Measurements from ENCODE around the gene RARG.

The RARG gene

DNA sequence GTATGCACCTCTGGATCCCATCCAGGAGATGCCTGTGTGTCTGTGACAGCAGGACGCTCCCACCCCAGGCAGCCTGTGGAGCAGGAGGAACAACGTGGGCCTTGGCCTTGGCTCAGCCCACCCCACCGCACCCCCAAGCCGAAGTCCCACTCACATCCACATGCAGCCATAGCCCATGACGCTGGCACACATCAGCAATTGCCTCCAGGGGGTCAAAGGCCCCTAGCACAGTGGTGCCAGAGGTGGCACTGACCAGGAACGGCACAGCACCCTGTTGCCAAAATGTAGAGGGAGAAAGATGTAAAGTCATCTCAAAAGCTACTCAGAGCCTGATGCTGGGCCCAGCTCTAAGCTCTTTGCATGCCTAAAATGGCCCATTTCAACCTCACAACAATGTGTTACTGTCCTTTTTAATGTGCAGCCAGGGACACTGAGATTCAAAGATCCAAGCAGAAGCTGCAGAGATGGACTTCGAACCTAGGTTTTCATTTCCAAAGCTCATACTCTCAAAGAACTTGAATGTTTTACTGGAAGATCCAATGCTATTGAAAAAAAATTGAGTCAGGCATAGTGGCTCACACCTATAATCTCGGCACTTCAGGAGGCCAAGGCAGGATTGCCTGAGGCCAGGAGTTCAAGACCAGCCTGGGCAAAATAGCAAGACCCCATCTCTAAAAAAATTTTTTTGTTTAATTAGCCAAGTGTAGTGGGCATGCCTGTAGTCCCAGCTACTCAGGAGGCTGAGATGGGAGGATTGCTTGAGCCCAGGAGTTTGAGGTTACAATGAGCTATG is 70.7 kb downstream of the RARG start:
- FAIRE-seq (no peak), DNase-seq (ENCODE audit: insufficient read length, low spot score) (no peak)
- TF ChIP-seq POLR2A (IDR thresholded peaks at IDR 0.05; ENCODE audit: low read depth, low read length) (no peak), POLR2AphosphoS5 (IDR thresholded peaks at IDR 0.05; ENCODE audit: low read depth, low read length) (no peak), TAF1 (IDR thresholded peaks at IDR 0.05; ENCODE audit: low read depth, low read length) (no peak), PAX5 (IDR thresholded peaks at IDR 0.05; ENCODE audit: insufficient read depth, low read length, severe bottlenecking) (no peak), POU2F2 (IDR thresholded peaks at IDR 0.05; ENCODE audit: low read depth, low read length) (no peak), SPI1 (IDR thresholded peaks at IDR 0.05; ENCODE audit: low read depth, low read length) (no peak)

DNA sequence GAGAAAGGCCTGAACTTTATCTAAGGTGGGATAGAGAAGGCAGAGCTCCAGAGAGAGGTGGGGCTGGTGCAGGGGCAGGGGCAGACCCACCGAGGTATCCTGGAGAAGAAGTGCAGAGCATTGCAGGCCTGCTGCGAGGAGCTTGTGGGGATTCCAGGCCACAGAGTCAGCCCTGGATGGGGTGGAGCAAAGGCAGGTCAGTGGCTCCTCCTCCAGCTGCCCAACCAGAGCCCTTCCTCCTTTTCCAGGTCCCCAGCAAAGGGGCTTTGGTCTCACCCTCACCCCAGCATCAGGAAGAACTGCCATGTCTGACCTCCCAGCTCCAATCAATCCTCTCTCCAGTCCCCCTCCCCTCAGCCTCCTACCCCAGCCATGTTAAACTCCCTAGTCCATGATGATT is 71.3 kb downstream of the RARG start:
- TF ChIP-seq SPI1 (IDR thresholded peaks at IDR 0.05; ENCODE audit: low read depth, low read length): no peak
- TF ChIP-seq PAX5 (IDR thresholded peaks at IDR 0.05; ENCODE audit: insufficient read depth, low read length, severe bottlenecking): no peak
- no peak for TF ChIP-seq TAF1 (IDR thresholded peaks at IDR 0.05; ENCODE audit: low read depth, low read length)
- no peak for TF ChIP-seq POLR2AphosphoS5 (IDR thresholded peaks at IDR 0.05; ENCODE audit: low read depth, low read length)
- TF ChIP-seq POLR2A (IDR thresholded peaks at IDR 0.05; ENCODE audit: low read depth, low read length): no peak
- DNase-seq (ENCODE audit: insufficient read length, low spot score): no peak
- FAIRE-seq: no peak

All from GM12891 (cell line).